T-helper 2 cell treated with Interferon-gamma antibody and Interleukin-4, amounts not matched to agents 5 μg/mL and 100 μg/mL, for 36 hours (primary cell): ENCODE data around the gene SSX7.
"Not testable (repeated sequence)": the region's sequence is repeated elsewhere in the genome, so short reads cannot be mapped to it uniquely, and the experiment has no call there.

ENCODE experiments used
- DNase-seq: peaks from one replicate; pipeline ENCODE4 v3.0.0; 2021; ENCODE audit warnings: low spot score
- H3K27ac Mint-ChIP-seq: one replicate; pipeline ENCODE4 v1.8.0; 2021; ENCODE audit warnings: mild to moderate bottlenecking, mixed read lengths
- H3K27me3 Mint-ChIP-seq: one replicate; pipeline ENCODE4 v1.8.0; 2021; ENCODE audit warnings: low read depth, mixed read lengths
- H3K36me3 Mint-ChIP-seq: one replicate; pipeline ENCODE4 v1.8.0; 2021; ENCODE audit warnings: low read depth, mixed read lengths
- H3K4me1 Mint-ChIP-seq: one replicate; pipeline ENCODE4 v1.8.0; 2021; ENCODE audit warnings: low read depth, mixed read lengths
- H3K4me3 Mint-ChIP-seq: one replicate; pipeline ENCODE4 v1.8.0; 2022; ENCODE audit warnings: mild to moderate bottlenecking, moderate library complexity, mixed read lengths
- H3K9me3 Mint-ChIP-seq: one replicate; pipeline ENCODE4 v1.8.0; 2021; ENCODE audit warnings: mixed read lengths

SSX7 gene, protein sequence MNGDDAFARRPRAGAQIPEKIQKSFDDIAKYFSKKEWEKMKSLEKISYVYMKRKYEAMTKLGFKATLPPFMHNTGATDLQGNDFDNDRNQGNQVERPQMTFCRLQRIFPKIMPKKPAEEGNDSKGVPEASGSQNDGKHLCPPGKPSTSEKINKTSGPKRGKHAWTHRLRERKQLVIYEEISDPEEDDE

DNA sequence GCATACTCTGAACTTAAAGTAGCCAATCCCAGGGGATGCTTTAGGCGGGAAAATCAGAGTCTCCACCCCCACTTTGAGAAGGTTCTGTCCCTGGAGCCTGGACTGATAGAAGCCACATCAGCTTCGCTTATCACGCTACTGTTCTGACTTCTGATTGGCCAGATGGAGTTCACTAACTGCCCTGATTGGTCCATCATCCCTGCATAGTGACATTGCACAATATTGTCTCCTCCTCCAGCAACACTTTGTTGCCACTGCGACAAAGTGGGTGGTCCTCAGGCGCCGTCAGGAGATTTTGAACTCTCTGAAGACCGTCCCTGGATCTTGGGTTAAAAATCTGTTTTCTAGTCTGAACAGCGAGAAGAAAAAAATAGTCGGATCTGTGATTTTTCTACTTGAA lies at the start of gene SSX7:
Gene SSX7 (minus strand): TSS at position 101 of the 400 bp plus-strand sequence. CDS start 1,428 bp downstream, outside the sequence.
- H3K27ac Mint-ChIP-seq, H3K4me1 Mint-ChIP-seq, H3K9me3 Mint-ChIP-seq, DNase-seq, H3K27me3 Mint-ChIP-seq, H3K4me3 Mint-ChIP-seq, H3K36me3 Mint-ChIP-seq: not testable (repeated sequence)

DNA sequence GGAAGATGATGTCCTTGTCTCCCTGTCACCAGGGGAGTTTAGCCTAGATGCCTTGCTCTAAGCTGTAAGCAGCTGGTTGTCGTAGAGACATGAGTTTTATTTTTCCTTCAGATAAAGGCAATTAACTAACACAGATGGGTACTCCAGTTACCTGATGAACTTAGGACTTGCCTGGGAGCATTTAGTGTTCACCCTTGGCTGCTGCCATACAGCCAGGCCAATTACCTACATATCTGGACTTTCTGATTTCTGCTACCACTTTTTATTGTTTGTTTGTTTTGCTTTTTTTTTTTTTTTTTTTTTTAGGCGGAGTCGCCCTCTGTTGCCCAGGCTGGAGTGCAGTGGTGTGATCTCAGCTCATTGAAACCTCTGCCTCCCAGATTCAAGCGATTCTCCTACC lies 37.3 kb upstream of the SSX7 start:
- DNase-seq, H3K27me3 Mint-ChIP-seq, H3K36me3 Mint-ChIP-seq, H3K9me3 Mint-ChIP-seq, H3K4me1 Mint-ChIP-seq, H3K27ac Mint-ChIP-seq, H3K4me3 Mint-ChIP-seq: not testable (repeated sequence)

DNA sequence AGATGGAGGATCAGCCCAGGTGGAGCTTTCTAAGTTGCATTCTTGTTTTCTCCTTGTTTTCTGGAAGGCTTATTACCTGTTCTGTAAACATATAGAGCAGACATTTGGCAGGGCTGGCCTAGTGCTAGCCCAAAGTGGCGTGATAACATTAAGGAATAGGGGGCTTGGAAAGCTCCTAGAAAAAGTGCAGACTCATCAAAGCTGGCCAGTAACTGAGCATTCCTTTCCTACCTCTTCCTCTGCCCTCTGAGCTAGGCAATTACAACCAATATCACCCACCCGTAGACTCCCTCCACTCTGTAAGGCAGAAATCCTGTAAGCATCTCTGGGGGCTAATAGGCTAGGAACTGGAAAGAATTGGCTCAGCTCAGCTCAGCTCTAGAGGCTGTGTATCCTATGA lies 7.5 kb upstream of the SSX7 start:
- H3K4me3 Mint-ChIP-seq, H3K9me3 Mint-ChIP-seq, H3K27ac Mint-ChIP-seq, H3K36me3 Mint-ChIP-seq, H3K27me3 Mint-ChIP-seq, DNase-seq, H3K4me1 Mint-ChIP-seq: not testable (repeated sequence)

DNA sequence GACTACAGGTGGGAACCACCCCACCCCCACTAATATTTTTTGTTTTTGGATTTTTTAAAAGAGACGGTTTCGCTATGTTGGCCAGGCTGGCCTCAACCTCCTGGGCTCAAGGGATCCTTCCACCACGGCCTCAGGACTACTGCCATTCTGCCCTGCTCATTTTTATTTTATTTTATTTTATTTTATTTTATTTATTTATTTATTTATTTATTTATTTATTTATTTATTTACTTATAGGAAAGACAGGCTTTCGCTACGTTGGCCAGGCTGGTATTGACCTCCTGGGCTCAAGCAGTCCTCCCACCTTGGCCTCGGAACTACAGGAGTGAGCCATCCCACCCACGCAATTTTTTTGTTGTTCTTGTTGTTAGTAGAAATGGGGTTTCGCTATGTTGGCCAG lies 775 bp upstream of the SSX7 start:
- not testable (repeated sequence) for H3K27ac Mint-ChIP-seq, H3K9me3 Mint-ChIP-seq, H3K4me3 Mint-ChIP-seq, H3K36me3 Mint-ChIP-seq, DNase-seq, H3K27me3 Mint-ChIP-seq, H3K4me1 Mint-ChIP-seq

DNA sequence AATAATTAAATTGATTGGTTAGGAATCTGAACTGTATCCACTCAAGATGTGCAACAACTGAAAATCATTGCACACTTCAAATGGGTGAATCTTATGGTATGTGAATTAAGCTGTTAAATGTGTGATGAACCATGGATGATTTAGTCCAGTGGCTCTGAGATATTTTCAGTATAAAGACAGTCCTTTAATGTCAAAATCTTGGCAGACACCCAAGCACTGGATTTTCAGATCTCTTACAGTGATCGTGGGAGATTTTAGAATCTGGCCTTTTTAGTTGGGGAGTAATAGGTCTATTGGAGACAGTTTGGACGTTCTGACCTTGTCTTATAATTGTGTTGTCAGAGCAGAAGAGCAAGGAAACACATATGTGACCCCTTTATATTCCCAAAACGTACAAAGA lies 4.0 kb downstream of the SSX7 start:
- H3K4me1 Mint-ChIP-seq, H3K36me3 Mint-ChIP-seq, H3K27me3 Mint-ChIP-seq, H3K9me3 Mint-ChIP-seq, H3K4me3 Mint-ChIP-seq, DNase-seq, H3K27ac Mint-ChIP-seq: not testable (repeated sequence)

DNA sequence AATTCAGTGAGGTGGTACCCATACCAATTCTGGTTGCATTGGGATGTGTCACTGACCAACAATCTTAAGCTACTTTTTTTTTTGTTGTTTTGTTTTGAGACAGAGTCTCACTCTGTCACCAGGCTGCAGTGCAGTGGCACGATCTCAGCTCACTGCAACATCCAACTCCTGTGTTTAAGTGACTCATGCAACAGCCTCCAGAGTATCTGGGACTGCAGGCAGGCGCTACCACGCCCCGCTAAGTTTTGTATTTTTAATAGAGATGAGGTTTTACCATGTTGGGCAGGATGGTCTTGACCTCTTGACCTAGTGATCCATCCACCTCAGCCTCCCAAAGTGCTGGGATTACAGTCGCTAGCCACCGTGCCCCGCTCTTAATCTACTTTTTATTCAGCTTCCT lies 5.7 kb downstream of the SSX7 start:
- not testable (repeated sequence) for H3K27me3 Mint-ChIP-seq, H3K4me3 Mint-ChIP-seq, H3K9me3 Mint-ChIP-seq, DNase-seq, H3K4me1 Mint-ChIP-seq, H3K27ac Mint-ChIP-seq, H3K36me3 Mint-ChIP-seq

DNA sequence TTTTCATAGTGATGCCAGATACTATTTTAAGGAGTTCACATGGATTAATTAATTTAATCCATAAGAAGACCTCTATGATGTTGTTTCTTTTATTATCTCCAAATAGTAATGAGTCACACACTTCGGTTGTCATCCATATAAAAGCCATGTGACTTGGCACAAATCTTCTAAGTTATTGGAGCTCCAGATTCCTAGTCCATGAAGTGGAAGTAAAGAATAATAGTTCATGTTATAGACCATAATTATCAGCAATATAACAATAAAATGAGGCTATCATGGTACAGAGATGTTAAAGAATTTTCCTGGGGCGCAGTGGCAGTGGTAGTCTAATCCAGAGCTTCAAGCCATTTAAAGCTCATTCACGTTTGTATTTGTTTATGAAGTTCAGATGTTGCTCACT lies 26.2 kb downstream of the SSX7 start:
- DNase-seq, H3K4me1 Mint-ChIP-seq, H3K27ac Mint-ChIP-seq, H3K4me3 Mint-ChIP-seq, H3K27me3 Mint-ChIP-seq, H3K36me3 Mint-ChIP-seq, H3K9me3 Mint-ChIP-seq: not testable (repeated sequence)

DNA sequence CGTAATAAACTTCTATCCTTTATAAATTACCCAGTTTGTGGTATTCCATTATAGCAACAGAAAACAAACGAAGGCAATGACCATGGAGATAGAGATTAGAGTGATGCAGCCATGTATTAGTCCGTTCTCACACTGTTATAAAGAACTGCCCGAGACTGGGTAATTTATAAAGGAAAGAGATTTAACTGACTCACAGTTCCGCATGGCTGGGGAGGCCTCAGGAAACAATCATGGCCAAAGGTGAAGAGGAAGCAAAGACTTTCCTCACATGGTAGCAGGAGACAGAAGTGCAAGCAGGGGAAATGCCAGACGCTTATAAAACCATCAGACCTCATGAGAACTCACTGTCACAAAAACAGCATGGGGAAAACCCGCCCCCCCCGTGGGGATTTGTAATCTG lies 34.0 kb downstream of the SSX7 start:
- H3K36me3 Mint-ChIP-seq, H3K4me3 Mint-ChIP-seq, H3K9me3 Mint-ChIP-seq, H3K4me1 Mint-ChIP-seq, H3K27ac Mint-ChIP-seq, H3K27me3 Mint-ChIP-seq, DNase-seq: not testable (repeated sequence)

DNA sequence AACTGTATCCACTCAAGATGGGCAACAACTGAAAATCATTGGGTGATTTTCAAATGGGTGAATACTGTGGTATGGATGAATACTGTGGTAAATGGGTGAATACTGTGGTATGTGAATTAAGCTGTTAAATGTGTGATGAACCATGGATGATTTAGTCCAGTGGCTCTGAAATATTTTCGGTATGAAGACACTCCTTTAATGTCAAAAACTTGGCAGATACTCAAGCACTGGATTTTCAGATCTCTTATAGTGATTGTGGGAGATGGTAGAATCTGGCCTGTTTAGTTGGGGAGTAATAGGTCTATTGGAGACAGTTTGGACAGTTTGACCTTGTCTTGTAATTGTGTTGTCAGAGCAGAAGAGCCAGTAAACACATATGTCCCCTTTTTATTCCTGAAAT lies 45.7 kb downstream of the SSX7 start:
- no peak for DNase-seq
- Mint-ChIP-seq H3K27ac (no peak overlapping the region), H3K36me3 (no peaks in the 10 kb centered on the region), H3K4me1 (no peaks in the 10 kb centered on the region), H3K27me3 (no peaks in the 10 kb centered on the region), H3K9me3 (no peaks in the 10 kb centered on the region), H3K4me3 (no peak overlapping the region)

DNA sequence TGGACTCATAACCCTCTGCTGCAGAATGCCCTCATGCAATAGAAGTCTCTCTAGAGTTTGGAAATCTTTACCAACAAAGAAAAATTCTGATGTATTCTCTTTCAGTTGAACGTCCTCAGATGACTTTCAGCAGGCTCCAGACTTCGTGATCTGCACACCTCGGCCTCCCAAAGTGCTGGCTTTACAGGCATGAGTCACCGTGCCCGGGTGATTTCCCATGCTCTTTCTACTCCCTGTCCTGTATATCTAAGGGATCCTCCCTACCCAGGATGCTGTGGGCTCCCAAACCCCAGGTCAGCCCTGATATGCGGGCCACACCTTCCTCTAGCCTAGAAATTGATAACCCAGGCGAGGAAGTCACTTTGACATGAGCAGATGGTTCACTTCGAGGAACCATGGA lies 51.5 kb downstream of the SSX7 start:
- not testable (repeated sequence) for H3K4me3 Mint-ChIP-seq, H3K27ac Mint-ChIP-seq, H3K36me3 Mint-ChIP-seq, H3K4me1 Mint-ChIP-seq, H3K9me3 Mint-ChIP-seq, DNase-seq, H3K27me3 Mint-ChIP-seq

DNA sequence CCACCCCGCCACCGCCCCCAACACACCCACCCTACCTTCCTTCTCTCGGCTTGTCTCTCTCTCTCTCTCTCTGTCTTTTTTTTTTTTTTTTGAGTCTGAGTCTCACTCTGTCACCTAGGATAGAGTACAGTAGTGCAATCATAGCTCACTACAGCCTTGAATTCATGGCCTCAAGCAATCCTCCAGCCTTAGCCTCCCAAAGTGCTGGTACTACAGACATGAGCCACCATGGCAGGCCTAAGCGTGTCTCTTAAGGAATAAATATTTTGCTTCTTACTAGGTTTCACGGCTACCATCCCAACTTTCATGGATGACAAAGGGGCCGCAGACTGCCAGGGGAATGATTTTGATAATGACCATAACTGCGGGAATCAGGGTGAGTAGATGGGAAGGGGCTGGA lies 55.8 kb downstream of the SSX7 start:
- DNase-seq: no peak
- H3K9me3 Mint-ChIP-seq: no peaks in the 10 kb centered on the region

DNA sequence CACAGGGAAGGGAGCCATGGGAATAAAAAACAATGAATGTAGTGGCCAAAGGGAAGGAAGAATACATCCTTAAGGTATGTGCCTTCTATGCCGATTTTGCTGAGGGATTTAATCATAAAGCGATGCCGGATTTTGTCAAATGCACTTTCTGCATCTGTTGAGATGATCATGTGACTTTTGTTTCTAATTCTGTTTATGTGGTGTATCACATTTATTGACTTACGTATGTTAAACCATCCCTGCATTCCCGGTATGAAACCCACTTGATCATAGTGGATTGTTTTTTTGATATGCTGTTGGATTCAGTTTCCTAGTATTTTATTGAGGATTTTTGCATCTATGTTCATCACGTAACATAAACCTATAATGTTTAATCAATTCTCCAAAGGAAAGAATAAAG lies 60.0 kb downstream of the SSX7 start:
- Mint-ChIP-seq H3K27me3 (no peaks in the 10 kb centered on the region), H3K9me3 (no peaks in the 10 kb centered on the region), H3K4me1 (no peaks in the 10 kb centered on the region), H3K36me3 (no peaks in the 10 kb centered on the region), H3K4me3 (no peak overlapping the region), H3K27ac (no peak overlapping the region)
- DNase-seq: no peak

More for the DNA sequence above, 55.8 kb downstream of the SSX7 start:
- no peaks in the 10 kb centered on the region for H3K27me3 Mint-ChIP-seq
- no peak overlapping the region for H3K4me3 Mint-ChIP-seq
- no peaks in the 10 kb centered on the region for H3K36me3 Mint-ChIP-seq
- H3K4me1 Mint-ChIP-seq: no peaks in the 10 kb centered on the region
- no peak overlapping the region for H3K27ac Mint-ChIP-seq
